Measurements from ENCODE around the gene LGALS7B. TPM values are rescaled to one million over a fixed set of nuclear protein-coding genes. Genes with fewer than 3 reads are reported as not detected.

LGALS7B gene
- polyA plus RNA-seq, 5 donors = 0.71 to 1.2 (median 1.1) TPM; not detected in 1

Other genes starting within 250 kb of the LGALS7B start
- gene MAP4K1, start 171.2 kb upstream of the LGALS7B start, polyA plus RNA-seq (ENCODE audit: insufficient read depth in 1 of 5, insufficient read length in 5 of 5, low replicate concordance in 1 of 5) = 1 to 10 TPM; 2.6 to 5.2 (median 4.2) TPM
- 100 to 1,000 TPM; 242 to 279 (median 270) TPM for gene EIF3K, start 170.0 kb upstream of the LGALS7B start, polyA plus RNA-seq (ENCODE audit: insufficient read depth in 1 of 5, insufficient read length in 5 of 5, low replicate concordance in 1 of 5)
- 100 to 1,000 TPM; 331 to 403 (median 384) TPM for gene ACTN4, start 141.6 kb upstream of the LGALS7B start, polyA plus RNA-seq (ENCODE audit: insufficient read depth in 1 of 5, insufficient read length in 5 of 5, low replicate concordance in 1 of 5)
- gene CAPN12, start 44.7 kb upstream of the LGALS7B start, polyA plus RNA-seq (ENCODE audit: insufficient read depth in 1 of 5, insufficient read length in 5 of 5, low replicate concordance in 1 of 5) = 1 to 10 TPM; 2.4 to 5.7 (median 3.6) TPM
- 1 to 10 TPM in 2 of 5 donors, under 1 TPM in 2, not detected in 1; 0.26 to 2.2 (median 1.2) TPM for gene LGALS7, start 15.7 kb upstream of the LGALS7B start, polyA plus RNA-seq (ENCODE audit: insufficient read depth in 1 of 5, insufficient read length in 5 of 5, low replicate concordance in 1 of 5)
- 1 to 10 TPM in 4 of 5 donors, under 1 TPM in 1; 0.83 to 4.7 (median 2.5) TPM for gene LGALS4, start 23.7 kb downstream of the LGALS7B start, polyA plus RNA-seq (ENCODE audit: insufficient read depth in 1 of 5, insufficient read length in 5 of 5, low replicate concordance in 1 of 5)
- gene ECH1, start 42.6 kb downstream of the LGALS7B start, polyA plus RNA-seq (ENCODE audit: insufficient read depth in 1 of 5, insufficient read length in 5 of 5, low replicate concordance in 1 of 5) = 100 to 1,000 TPM in 3 of 5 donors, 10 to 100 TPM in 2; 86.0 to 132 (median 117) TPM
- 100 to 1,000 TPM; 370 to 435 (median 405) TPM for gene HNRNPL, start 60.8 kb downstream of the LGALS7B start, polyA plus RNA-seq (ENCODE audit: insufficient read depth in 1 of 5, insufficient read length in 5 of 5, low replicate concordance in 1 of 5)
- gene RINL, start 89.1 kb downstream of the LGALS7B start, polyA plus RNA-seq (ENCODE audit: insufficient read depth in 1 of 5, insufficient read length in 5 of 5, low replicate concordance in 1 of 5) = 1 to 10 TPM; 6.4 to 9.4 (median 8.4) TPM
- 10 to 100 TPM; 46.7 to 60.0 (median 56.8) TPM for gene SIRT2, start 110.4 kb downstream of the LGALS7B start, polyA plus RNA-seq (ENCODE audit: insufficient read depth in 1 of 5, insufficient read length in 5 of 5, low replicate concordance in 1 of 5)
- 10 to 100 TPM in 1 of 5 donors, 1 to 10 TPM in 4; 4.7 to 10.1 (median 5.5) TPM for gene NFKBIB, start 110.8 kb downstream of the LGALS7B start, polyA plus RNA-seq (ENCODE audit: insufficient read depth in 1 of 5, insufficient read length in 5 of 5, low replicate concordance in 1 of 5)
- gene CCER2, start 123.0 kb downstream of the LGALS7B start, polyA plus RNA-seq (ENCODE audit: insufficient read depth in 1 of 5, insufficient read length in 5 of 5, low replicate concordance in 1 of 5) = 1 to 10 TPM in 2 of 5 donors, under 1 TPM in 2, not detected in 1; 0.46 to 1.1 (median 0.80) TPM
- 10 to 100 TPM; 28.8 to 42.3 (median 37.7) TPM for gene SARS2, start 141.6 kb downstream of the LGALS7B start, polyA plus RNA-seq (ENCODE audit: insufficient read depth in 1 of 5, insufficient read length in 5 of 5, low replicate concordance in 1 of 5)
- 10 to 100 TPM; 10.9 to 25.8 (median 15.0) TPM for gene MRPS12, start 141.7 kb downstream of the LGALS7B start, polyA plus RNA-seq (ENCODE audit: insufficient read depth in 1 of 5, insufficient read length in 5 of 5, low replicate concordance in 1 of 5)
- gene FBXO17, start 186.5 kb downstream of the LGALS7B start, polyA plus RNA-seq (ENCODE audit: insufficient read depth in 1 of 5, insufficient read length in 5 of 5, low replicate concordance in 1 of 5) = 10 to 100 TPM; 36.5 to 48.9 (median 44.2) TPM
- 1 to 10 TPM; 3.6 to 5.1 (median 4.1) TPM for gene FBXO27, start 243.3 kb downstream of the LGALS7B start, polyA plus RNA-seq (ENCODE audit: insufficient read depth in 1 of 5, insufficient read length in 5 of 5, low replicate concordance in 1 of 5)